8988T (cell line): Measurements from ENCODE around the gene ZNF699.
"Not testable (repeated sequence)": the region's sequence is repeated elsewhere in the genome, so short reads cannot be mapped to it uniquely, and the experiment has no call there.

Source experiments
- DNase-seq: peaks from one replicate; pipeline ENCODE4 v3.0.0; 2011

Gene ZNF699

DNA sequence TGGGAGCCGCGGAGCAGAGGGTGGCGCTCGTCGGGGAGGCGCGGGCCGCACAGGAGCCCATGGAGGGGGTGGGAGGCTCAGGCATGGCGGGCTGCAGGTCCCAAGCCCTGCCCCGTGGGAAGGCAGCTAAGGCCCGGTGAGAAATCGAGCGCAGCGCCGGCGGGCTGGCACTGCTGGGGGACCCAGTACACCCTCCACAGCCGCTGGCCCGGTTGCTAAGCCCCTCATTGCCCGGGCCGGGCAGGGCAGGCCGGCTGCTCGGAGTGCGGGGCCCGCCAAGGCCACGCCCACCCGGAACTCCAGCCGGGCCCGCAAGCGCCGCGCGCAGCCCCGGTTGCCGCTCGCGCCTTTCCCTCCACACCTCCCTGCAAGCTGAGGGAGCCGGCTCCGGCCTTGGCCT lies 26.2 kb downstream of the ZNF699 start:
- DNase-seq = not testable (repeated sequence)

DNA sequence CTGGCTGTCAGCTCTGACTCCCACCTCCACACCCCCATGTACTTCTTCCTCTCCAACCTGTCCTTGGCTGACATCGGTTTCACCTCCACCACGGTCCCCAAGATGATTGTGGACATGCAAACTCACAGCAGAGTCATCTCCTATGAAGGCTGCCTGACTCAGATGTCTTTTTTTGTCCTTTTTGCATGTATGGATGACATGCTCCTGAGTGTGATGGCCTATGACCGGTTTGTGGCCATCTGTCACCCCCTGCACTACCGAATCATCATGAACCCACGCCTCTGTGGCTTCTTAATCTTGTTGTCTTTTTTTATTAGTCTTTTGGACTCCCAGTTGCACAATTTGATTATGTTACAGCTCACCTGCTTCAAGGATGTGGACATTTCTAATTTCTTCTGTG lies 58.4 kb downstream of the ZNF699 start:
- no peak for DNase-seq

DNA sequence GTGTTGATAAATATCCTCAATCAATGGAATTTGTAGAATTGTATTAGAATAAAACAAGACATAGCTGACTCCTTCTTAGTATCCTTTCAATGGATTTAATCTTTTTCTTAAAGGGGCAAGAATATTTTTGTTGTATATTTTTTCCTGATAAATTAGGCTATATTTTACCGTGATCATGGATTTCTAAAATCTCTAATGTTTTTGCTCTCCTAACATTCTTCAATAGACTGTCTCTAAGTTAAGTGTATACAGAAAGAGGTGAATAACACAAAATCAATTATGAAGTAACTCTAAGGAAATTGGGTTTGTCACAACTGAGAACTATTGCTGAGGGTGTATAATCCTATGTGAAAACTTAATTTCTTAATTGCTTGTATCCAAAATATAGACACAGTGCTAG lies 59.0 kb downstream of the ZNF699 start, which contains the start of gene OR7E24:
TSS of gene OR7E24 (plus strand) at position 301 of the 400 bp plus-strand sequence. CDS start 114 bp downstream, outside the sequence.
- no peak for DNase-seq
